CD1c-positive myeloid dendritic cell (primary cell): ENCODE results near the gene RNF126.
A peak's percentile ranks its signal among the peaks of the same experiment; 100 is the strongest.
"Not testable (repeated sequence)": the region's sequence is repeated elsewhere in the genome, so short reads cannot be mapped to it uniquely, and the experiment has no call there.

ENCODE experiments used
- DNase-seq: peaks from one replicate; pipeline ENCODE4 v3.0.0-alpha.2; 2016; ENCODE audit errors: extremely low spot score

Gene RNF126

DNA sequence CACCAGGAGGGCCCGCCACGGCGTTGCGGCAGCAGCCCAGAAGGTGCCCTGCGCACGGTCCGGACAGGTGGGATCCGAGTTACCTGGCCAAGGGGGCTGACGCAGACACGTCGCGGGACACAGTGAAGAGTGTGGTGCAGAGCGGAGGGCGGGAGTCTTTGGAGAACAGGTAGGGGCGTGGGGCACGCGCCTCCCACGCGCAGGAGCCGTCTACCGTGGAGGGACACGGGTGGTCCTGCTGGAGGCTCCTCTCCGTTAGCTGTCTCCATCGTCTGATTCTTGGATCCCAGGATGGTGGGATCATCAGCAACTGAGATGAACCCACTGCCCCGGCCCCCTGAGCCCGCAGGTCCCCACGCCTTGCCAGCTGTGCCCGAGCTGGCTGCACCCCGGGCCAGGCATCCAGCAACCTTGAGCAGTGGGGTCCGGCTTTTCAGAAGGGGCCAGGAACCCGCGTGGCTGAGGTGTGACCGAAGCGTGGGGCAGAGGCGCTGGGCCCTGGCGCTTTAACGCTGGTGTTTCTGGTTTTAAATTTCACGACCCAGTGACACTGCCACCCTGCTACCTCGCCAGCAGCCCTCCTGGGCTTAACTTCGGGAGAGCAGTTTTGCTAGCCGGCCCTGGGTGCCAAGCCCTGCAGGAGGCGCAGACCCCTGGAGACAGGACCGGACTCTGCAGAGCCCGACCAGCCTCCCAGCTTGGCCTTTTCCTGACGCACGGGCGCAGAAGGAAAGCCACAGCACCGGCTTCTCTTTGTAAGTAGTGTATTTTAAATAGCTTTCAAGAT is 16.0 kb downstream of the RNF126 start:
- DNase-seq, result no peak

- no peak for DNase-seq
These were observed 16.9 kb downstream of the RNF126 start for GRCh38 chr19:645912-646778.

- DNase-seq, result no peak
These were observed 18.2 kb downstream of the RNF126 start for GRCh38 chr19:644789-645188.

- no peak for DNase-seq
These were observed 18.7 kb downstream of the RNF126 start for GRCh38 chr19:644363-644762.

DNA sequence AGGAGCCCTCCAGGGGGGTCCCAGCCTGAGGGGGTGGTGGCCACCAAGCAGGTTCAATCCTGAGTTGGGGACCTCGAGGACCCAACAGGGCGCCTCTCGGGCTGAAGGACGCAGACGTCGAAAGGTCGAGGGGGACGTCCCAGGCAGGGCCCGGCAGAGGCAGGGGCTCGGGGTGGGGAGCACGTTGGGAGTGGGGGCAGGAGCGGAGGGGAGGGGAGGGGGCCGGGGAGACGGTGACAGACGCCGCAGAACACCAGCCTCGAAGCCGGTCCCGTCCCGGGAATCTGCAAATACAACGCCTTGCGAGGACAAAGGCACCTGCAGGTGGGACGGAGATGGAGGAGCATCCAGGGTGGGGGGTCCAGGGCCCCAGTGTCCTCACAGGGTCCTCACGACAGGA is 19.3 kb downstream of the RNF126 start:
- no peak for DNase-seq

- DNase-seq, result no peak
These were observed 20.0 kb downstream of the RNF126 start for GRCh38 chr19:642767-643727.

GRCh38 chr19:641702-642101 is 21.3 kb downstream of the RNF126 start:
- DNase-seq, result no peak

GRCh38 chr19:640606-641189 is 22.3 kb downstream of the RNF126 start:
- no peak for DNase-seq

DNA sequence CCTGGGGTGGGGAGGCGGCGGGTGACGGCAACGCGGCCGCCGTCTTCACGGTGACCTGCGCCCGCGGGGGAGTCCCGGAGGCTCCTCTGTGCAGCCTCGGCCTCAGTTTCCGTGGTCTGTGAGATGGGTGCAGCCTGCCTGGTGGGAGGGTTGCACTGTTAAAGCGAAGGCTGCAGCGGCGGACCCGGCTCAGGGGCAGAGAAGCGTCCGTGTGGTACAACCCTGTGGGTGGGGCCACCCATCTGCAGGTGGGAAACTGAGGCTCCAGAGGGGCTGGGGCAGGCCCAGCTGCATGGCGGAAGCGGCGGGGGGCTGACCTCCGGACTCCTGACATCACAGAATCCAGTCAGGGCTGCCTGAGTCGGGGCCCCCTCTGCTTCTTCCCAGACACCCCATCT is 22.9 kb downstream of the RNF126 start:
- no peak for DNase-seq

- peak; percentile 97 for DNase-seq
These were observed 23.5 kb downstream of the RNF126 start, which contains the start of gene FGF22 for GRCh38 chr19:639253-640160. Gene FGF22, plus strand, starts transcription at chr19:639879. Its CDS starts 47 bp downstream, at chr19:639926.

GRCh38 chr19:638906-639252 is 24.1 kb downstream of the RNF126 start:
- DNase-seq, result no peak

GRCh38 chr19:634975-635652 is 27.9 kb downstream of the RNF126 start:
- no peak for DNase-seq

GRCh38 chr19:633786-634639 is 29.0 kb downstream of the RNF126 start:
- DNase-seq, result peak; percentile 5

DNA sequence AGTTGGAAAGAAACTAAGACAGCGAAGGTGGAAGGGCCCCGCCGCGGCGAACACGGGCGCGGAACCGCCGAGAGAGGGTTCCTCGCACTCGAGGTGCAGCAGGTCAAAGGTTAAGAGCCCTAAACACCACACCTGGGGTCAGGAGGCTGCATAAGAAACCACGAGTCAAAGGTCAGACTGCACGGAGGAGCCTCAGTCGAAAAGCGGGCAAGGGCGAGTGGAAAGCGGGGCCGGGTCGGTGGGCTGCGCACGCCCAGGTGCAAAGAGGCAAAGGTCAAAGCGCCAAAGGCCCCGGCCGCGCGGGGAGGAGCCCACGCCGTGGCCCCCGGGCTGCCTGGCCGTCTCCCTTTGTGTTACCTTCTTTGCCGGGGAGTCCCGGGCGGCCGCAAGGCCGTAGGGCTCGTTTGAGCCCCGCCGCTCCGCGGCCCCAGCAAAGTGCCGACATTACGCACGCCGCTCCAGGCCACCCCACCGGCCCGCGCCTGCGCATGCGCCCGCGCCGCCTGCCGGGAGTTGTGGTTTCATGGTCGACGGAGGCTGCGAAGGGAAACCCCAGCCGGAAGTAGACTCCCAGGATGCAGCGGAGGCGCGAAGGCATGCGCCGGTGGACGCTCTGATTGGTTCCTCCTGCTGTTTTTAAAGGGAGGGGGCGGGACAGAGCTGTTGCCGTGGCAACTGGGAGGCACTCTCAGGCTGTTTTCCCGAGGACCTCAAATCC is 29.8 kb downstream of the RNF126 start, which contains the start of gene POLRMT:
Gene POLRMT, minus strand, starts transcription at position 470 of the 718 bp plus-strand sequence. Its CDS starts 25 bp downstream, at position 445.
- DNase-seq, result peak; percentile 99

DNA sequence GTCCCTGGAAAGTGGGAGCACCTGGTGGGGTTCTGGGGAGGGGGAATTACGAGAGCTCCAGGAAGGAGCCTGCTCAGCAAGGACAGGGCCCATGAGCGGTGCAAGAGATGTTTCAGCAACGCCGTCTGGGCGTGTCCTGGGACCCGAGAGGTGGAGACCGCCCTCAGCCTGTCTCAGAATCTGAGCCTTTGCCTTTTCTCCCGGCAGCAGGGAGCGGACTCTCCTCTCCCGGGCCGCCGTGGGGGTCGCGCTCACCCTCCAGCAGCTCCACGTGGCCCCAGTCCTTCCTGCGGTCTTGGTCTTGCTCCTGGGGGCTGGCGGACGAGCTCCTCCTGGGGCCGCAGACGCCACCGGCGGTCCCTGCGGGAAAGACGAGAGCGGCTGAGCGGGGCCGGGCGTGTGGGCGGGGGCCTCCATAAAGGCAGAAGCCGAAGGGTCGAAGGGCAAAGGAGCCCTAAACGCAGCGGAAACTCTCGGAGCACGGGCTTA is 30.4 kb downstream of the RNF126 start:
- peak; percentile 71 for DNase-seq

GRCh38 chr19:629961-630714 is 32.9 kb downstream of the RNF126 start:
- DNase-seq, result no peak

DNA sequence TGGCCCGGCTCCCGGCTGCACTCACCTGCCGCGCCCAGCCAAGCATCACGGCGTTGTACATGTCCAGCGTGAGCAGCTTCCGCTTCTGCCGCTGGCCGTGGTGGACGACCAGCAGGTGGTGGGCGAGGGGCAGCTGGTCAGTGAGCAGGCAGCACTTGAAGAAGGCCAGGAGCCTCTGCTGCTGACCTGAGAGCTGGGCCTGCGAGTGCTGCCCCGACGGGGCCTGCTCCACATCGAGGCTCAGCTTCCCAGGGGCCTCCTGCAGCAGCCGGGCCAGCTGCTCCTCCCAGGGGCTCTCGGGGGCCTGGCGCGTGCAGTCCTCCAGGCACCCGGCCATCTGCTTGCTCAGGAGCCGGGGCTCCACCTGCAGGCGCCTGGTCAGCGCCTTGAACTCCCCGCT is 33.5 kb downstream of the RNF126 start:
- DNase-seq, result not testable (repeated sequence)
